ENCODE measurements around the gene DOCK11.

DOCK11 gene

GRCh38 chrX:118523920-118524319 is 28.3 kb downstream of the DOCK11 start:
- no peak overlapping the region for H3K4me3 ChIP-seq (ENCODE audit: low read depth, low read length)
- TF ChIP-seq MAX (IDR thresholded peaks at IDR 0.05; ENCODE audit: low read depth, low read length), result no peak
- no peak for TF ChIP-seq POLR2A (IDR thresholded peaks at IDR 0.05; ENCODE audit: extremely low read depth, insufficient read length)
- TF ChIP-seq MYC (IDR thresholded peaks at IDR 0.05; ENCODE audit: low read depth, low read length), result no peak
- no peak for TF ChIP-seq CTCF (IDR thresholded peaks at IDR 0.05; ENCODE audit: low read depth, low read length)
- no peak for DNase-seq (ENCODE audit: low read depth)

DNA sequence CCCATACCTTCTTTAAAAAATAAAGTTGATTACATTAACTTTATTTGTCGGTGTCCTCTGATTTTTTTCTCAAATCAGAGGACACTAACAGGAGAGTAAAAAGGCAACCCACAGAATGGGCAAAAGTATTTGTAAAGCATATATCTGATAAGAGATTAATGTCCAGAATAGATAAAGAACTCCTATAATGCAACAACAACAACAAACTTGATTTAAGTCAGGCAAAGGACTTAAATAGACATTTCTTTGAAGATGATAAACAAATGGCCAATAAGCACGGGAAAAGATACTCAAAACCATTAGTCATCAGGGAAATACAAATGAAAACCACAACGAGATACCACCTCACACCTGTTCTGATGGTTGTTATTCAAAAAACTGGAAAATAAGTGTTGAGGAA is 28.7 kb downstream of the DOCK11 start:
- DNase-seq (ENCODE audit: low read depth), result no peak
- TF ChIP-seq POLR2A (IDR thresholded peaks at IDR 0.05; ENCODE audit: extremely low read depth, insufficient read length) (no peak), MAX (IDR thresholded peaks at IDR 0.05; ENCODE audit: low read depth, low read length) (no peak), CTCF (IDR thresholded peaks at IDR 0.05; ENCODE audit: low read depth, low read length) (no peak), MYC (IDR thresholded peaks at IDR 0.05; ENCODE audit: low read depth, low read length) (no peak)
- no peak overlapping the region for H3K4me3 ChIP-seq (ENCODE audit: low read depth, low read length)

DNA sequence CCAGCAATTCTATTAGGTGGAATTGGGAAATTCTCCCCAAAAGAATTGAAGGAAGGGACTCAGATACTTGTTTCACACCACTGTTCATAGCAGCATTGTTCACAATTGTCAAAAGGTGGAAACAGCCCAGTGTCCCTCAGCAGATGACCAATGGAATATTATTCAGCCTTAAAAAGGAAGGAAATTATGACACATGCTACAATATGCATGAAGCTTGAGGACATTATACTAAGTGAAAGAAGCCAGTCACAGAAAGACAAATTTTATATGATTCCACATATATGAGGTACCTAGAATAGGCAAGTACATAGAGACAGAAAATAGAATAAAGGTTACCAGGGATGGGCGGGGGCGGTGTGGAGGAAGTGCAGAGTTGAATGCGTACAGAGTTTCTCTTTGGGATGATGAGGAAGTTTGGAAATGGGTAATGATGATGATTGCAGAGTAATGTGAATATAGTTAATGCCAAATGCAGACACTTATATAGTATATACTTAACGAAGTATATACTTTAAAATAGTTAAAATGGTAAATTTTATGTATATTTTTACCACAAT is 29.6 kb downstream of the DOCK11 start:
- no peak for DNase-seq (ENCODE audit: low read depth)
- TF ChIP-seq MYC (IDR thresholded peaks at IDR 0.05; ENCODE audit: low read depth, low read length) (no peak), MAX (IDR thresholded peaks at IDR 0.05; ENCODE audit: low read depth, low read length) (no peak), CTCF (IDR thresholded peaks at IDR 0.05; ENCODE audit: low read depth, low read length) (no peak), POLR2A (IDR thresholded peaks at IDR 0.05; ENCODE audit: extremely low read depth, insufficient read length) (no peak)
- no peak overlapping the region for H3K4me3 ChIP-seq (ENCODE audit: low read depth, low read length)

DNA sequence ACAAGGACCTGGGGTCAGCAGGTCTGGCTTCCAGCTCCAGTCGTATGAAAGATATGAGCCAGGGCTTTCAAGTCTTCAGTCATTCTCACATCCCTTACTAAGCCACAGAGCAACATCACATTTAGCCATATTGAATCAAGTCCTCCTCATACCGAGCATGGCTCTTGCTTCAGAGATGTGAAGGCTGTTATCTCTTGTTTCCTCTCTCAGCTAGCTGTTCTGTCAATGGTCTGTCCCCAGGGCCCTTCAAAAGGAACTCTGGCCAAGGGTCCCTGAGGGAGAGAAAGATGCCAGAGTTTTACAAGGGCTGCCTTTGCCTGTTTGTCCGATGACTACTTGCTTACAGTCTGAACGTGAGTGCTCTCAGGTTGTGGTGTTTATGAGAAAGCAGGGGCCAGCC is 30.5 kb downstream of the DOCK11 start:
- H3K4me3 ChIP-seq (ENCODE audit: low read depth, low read length), result no peak overlapping the region
- TF ChIP-seq MAX (IDR thresholded peaks at IDR 0.05; ENCODE audit: low read depth, low read length) (no peak), CTCF (IDR thresholded peaks at IDR 0.05; ENCODE audit: low read depth, low read length) (no peak), MYC (IDR thresholded peaks at IDR 0.05; ENCODE audit: low read depth, low read length) (no peak), POLR2A (IDR thresholded peaks at IDR 0.05; ENCODE audit: extremely low read depth, insufficient read length) (no peak)
- DNase-seq (ENCODE audit: low read depth), result peak; percentile 11

DNA sequence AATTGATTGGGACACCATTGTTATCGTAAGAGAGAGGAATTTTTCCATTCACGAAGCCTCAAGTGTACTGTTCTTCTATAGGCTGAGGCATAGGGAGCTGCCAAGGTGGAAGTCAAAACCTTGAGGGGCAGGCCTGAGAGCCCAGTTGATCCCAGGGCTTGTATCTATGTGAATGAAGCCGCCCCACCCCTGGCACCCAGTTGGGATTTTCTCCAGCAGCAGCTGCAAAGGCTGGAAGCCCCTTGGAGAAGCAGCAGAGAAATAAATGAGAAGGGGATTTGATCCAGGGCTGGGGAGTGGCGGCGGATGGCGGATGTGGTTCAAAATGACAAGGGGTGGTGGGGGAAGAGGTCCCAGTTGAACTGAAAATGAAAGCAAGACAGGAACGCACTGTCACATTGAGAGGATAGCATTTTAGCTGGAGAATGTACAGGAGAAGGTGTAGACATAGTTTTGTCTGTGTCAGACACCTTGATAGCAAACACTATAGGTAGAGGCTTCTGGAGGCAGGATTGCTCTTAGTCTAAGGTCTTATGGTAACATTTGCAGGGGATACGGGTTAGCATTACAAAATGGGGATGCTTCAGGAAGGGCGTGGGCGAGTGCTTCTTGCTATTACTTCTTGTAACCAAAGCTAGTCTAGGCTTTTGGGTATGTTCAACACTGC is 32.6 kb downstream of the DOCK11 start:
- DNase-seq (ENCODE audit: low read depth), result peak; percentile 40
- TF ChIP-seq POLR2A (IDR thresholded peaks at IDR 0.05; ENCODE audit: extremely low read depth, insufficient read length) (no peak), MAX (IDR thresholded peaks at IDR 0.05; ENCODE audit: low read depth, low read length) (no peak), CTCF (IDR thresholded peaks at IDR 0.05; ENCODE audit: low read depth, low read length) (no peak), MYC (IDR thresholded peaks at IDR 0.05; ENCODE audit: low read depth, low read length) (no peak)
- peak overlapping the region; percentile 63 for H3K4me3 ChIP-seq (ENCODE audit: low read depth, low read length)

Data from NB4 (cell line).